GM19351 (cell line): ENCODE measurements around the gene COX8A.
"Not testable (repeated sequence)": the region's sequence is repeated elsewhere in the genome, so short reads cannot be mapped to it uniquely, and the experiment has no call there.

Source experiments
- ATAC-seq: cut with Tn5 transposase; IDR thresholded peaks from one replicate; pipeline ENCODE4 v1.9.1; 2021; ENCODE audit warnings: mild to moderate bottlenecking, moderate library complexity; ENCODE audit not compliant: unreplicated experiment

COX8A gene, protein sequence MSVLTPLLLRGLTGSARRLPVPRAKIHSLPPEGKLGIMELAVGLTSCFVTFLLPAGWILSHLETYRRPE

GRCh38 chr11:63974259-63975143 lies at the start of gene COX8A:
Gene COX8A, plus strand, starts transcription at chr11:63974620. Its CDS starts 61 bp downstream, at chr11:63974681.
- peak; percentile 99 for ATAC-seq

DNA sequence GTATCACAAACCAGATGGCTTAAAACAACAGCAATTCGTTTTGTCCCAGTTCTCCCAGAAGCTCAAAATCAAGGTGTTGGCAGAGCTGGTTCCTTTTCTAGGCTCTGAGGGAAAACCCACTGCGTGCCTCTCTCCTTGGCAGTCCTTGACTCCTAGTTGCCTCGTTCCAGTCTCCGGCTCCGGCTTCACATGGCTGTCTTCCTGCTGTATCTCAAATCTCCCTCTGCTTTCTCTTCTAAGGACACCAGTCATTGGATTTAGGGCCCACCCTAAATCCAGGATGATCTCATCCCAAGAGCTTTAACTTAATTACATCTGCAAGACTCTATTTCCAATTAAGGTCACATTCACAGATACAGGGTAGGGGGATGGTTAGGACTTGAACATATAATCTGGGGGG lies 44.8 kb upstream of the COX8A start:
- ATAC-seq, result no peak

DNA sequence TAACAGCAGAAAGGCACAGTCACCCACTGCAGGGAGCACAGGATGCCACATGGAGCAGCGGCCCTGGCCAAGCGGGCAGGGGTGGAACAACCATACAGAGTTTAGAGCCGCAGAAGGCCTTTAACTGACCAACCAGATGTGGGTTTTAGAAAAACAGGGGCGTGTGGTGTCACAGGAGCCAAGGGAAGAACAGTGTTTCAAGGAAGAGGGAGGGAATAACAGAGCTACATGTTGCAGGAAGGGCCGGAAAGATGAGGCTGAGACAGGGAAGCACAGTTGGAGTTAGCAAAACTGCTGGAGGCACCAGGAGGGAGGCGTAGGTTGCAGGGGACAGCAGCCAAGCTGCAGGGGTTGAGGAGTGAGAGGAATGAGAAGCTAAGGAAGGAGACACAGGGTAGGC lies 43.4 kb upstream of the COX8A start:
- no peak for ATAC-seq

- ATAC-seq, result no peak
Measured at GRCh38 chr11:63931876-63932275, 42.5 kb upstream of the COX8A start.

DNA sequence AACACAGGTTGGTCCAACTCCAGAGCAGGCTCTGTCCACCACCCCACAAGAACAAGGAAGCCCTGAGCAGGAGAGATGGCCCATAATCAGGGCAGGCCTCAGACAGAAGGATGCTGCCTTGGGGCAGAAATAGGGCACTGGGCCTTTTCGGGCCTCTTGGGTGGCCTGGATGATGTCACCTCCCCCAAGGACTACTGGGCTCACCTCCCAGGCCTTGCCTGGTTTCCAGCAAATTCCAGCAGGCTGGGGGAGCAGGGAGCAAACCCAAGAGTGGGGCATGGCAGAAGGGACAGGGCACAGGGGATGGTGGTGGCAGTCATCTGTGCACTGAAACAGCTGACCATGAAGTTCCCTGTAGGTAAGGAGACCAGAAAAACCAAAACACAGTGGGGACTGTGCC lies 41.0 kb upstream of the COX8A start:
- ATAC-seq, result no peak

- ATAC-seq, result no peak
Measured at GRCh38 chr11:63937713-63938478, 36.5 kb upstream of the COX8A start.

- peak; percentile 82 for ATAC-seq
Measured at GRCh38 chr11:63938479-63939396, 35.7 kb upstream of the COX8A start, which contains the start of gene NAA40. Gene NAA40, plus strand, starts transcription at chr11:63939002. Its CDS starts 95 bp downstream, at chr11:63939097.

DNA sequence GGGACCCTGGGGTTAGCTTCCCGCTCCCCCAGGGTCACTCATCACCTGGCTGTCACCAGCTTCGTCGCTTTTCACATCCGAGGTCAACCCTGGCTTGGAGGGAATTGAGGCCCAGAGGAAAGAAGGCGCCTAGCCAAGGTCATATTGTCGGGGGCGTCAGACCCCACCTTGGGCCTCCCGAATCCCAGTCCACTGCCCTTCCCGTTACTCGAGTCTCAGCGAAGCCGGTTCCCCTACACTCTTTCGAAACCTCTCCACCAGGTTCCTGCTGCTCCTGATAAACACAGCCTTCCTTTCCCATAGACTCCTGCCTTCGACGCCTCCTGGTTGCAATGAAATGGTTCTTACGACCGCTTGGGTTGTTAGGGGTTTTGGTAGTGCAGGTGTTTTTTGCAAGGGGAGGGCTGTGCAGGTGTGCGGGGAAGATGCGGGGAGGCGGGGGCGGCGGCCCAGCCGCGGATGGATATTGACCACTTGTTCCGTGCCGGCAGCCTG lies 35.0 kb upstream of the COX8A start:
- ATAC-seq, result no peak

GRCh38 chr11:63940786-63941185 lies 33.6 kb upstream of the COX8A start:
- no peak for ATAC-seq

DNA sequence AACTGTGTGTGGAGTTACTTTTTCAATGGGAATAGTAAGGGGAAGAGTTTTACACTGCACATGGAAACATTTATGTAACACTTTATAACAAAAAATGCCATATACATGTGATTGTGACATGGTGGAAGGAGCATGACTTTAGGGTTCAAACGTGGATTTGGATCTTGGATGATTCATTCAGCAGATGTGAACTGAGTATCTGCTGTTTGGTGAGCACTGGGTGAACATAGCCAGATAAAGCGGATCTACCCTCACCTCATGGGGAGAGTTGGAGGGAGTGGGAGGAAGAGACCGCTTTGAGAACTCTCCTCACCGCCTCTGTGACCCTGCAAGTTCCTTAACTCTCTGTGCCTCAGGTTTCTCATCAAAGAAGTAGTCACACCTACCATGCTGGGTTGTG lies 32.5 kb upstream of the COX8A start:
- ATAC-seq, result no peak

DNA sequence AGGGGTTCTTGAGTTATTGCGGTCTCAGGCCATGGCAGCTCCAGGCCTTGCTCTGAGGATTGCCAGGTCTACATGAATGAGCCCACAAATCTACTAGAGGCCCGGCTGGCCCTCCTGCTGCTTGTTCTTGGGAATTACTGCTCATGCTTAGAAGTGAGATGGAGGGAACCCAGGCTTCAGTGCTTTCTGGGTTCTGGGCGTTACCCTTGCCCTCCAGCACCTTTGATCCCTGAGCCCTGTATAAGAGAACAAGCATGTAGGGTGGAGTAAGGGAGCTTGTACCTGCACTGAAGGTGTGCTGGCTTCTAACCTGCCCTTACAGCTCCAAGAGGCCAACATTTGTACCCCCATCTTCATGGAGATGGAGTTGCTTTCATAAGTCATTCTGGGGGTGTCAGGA lies 31.6 kb upstream of the COX8A start:
- ATAC-seq, result no peak

GRCh38 chr11:63944987-63945386 lies 29.4 kb upstream of the COX8A start:
- no peak for ATAC-seq

GRCh38 chr11:63945477-63946163 lies 28.8 kb upstream of the COX8A start:
- ATAC-seq, result no peak

DNA sequence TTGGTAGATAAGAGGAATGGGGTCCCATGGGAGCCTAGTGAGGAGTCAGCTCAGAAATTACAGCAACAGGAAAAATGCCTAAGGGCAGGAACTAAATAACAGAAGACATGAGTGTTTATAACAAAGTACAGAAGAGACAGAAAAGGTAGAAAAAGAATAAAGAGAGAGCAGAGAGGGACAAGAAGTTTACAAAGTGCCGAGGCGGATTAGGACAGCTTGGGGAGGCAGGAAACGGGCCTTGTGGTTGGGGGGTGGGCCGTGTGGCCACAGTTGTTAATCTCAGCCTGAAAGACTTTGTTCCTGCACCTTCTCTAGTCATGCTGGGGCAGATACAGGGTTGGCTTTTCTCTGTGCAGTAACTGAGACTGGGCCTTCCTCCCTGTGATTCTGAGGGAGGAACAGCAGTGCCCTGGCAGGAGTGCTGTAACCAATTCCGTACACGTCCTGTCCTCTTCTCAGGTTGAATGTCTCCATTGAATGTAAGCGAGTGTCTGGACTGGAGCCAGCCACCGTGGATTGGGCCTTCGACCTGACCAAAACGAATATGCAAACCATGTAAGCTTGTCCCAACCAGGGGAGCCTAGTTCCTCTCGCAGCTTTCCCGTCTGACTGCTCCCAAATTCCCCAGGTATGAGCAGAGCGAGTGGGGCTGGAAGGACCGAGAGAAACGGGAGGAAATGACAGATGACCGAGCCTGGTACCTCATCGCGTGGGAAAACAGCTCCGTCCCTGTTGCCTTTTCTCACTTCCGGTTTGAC lies 22.5 kb upstream of the COX8A start:
- ATAC-seq, result no peak

DNA sequence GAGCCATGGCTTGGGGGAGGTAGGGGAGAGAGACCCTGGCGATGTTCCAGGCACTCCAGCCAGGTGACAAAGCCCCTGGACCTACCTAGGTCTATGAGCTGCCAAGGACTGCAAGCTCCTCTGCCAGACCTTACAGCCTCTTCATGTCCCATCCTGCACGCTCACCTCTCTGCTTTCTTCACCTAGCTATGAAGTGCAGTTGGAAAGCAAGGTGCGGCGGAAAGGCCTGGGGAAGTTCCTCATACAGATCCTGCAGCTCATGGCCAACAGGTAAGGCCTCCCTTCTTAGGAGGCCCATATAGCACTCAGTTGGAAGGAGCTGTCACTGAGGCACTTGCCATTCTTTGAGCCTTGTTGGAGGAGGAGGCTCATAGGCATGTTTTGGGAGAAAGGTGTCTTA lies 21.9 kb upstream of the COX8A start:
- ATAC-seq, result no peak

DNA sequence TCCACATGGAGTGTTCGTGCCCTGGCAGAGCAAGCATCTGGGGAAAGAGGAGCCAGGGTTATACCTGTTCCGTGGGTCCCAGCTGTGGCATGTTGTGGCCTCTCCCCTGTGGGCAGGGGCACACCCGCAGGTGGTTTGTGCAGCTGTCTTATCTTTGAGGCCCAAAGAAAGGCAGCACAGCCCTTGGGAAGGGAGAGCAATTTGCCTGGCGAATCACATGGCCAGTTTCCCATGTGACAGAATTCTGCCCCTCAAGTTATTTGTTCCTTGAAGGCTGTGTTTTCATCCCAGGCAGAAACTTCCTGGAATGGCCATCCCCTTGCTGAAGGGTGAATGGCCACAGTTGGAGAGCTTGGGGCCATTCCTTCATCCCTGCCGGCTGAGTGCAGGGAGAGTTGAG lies 16.4 kb upstream of the COX8A start:
- no peak for ATAC-seq

- peak; percentile 77 for ATAC-seq
Measured at GRCh38 chr11:63961608-63962412, 12.6 kb upstream of the COX8A start.

DNA sequence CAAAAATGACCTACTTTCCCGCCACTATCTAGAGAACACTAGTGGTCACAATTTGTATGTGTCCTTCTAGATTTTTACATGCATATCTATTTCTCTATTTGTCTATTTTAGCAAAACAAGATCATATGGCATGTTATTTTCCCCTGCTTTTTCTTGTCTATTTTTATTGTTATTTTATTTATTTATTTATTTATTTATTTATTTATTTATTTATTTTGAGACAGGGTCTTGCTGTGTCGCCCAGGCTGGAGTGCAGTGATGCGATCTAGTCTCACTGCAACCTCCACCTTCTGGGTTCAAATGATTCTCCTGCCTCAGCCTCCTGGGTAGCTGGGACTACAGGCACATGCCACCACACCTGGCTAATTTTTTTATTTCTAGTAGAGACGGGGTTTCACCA lies 10.5 kb upstream of the COX8A start:
- not testable (repeated sequence) for ATAC-seq
